Activated naive CD4-positive, alpha-beta T cell treated with anti-CD3 and anti-CD28 coated beads, Interleukin-2, amount 10 ng/mL, durations not matched to agents 5 hours and 36 hours (primary cell): Measurements from ENCODE around the gene SCAMP5. TPM values are rescaled to one million over a fixed set of nuclear protein-coding genes. Genes with fewer than 3 reads are reported as not detected.

Experiments
- total RNA-seq, 2 experiments: library from RNA; stranded (reverse); gene quantifications; one replicate each; pipeline ENCODE4 v1.2.3, GENCODE V29; 2021

Gene SCAMP5
- total RNA-seq, result under 1 TPM; 0.23 to 0.24 TPM

GRCh38 chr15:74995182-74995778 is at the start of gene SCAMP5:
Gene SCAMP5, plus strand, starts transcription at chr15:74995563. Its CDS starts 16,277 bp downstream, at chr15:75011840.

GRCh38 chr15:74956648-74957475 is 38.5 kb upstream of the SCAMP5 start, which contains the start of gene RPP25:
Gene RPP25, minus strand, starts transcription at chr15:74956772. Its CDS starts 189 bp downstream, at chr15:74956583.

GRCh38 chr15:75023181-75023871 is 28.0 kb downstream of the SCAMP5 start, which contains the start of gene PPCDC:
Gene PPCDC, plus strand, starts transcription at chr15:75023590. Its CDS starts 4,729 bp downstream, at chr15:75028319.

Other genes starting within 250 kb of the SCAMP5 start
- not detected for gene CYP1A2, start 246.7 kb upstream of the SCAMP5 start, total RNA-seq
- gene CSK, start 213.5 kb upstream of the SCAMP5 start, total RNA-seq, result 100 to 1,000 TPM; 313 to 324 TPM
- under 1 TPM; 0.38 to 0.67 TPM for gene LMAN1L, start 182.7 kb upstream of the SCAMP5 start, total RNA-seq
- gene CPLX3, start 168.9 kb upstream of the SCAMP5 start, total RNA-seq, result under 1 TPM in 1 of 2 experiments, not detected in 1; 0.12 TPM
- gene ULK3, start 152.4 kb upstream of the SCAMP5 start, total RNA-seq, result 10 to 100 TPM; 67.0 to 71.4 TPM
- 100 to 1,000 TPM; 106 to 111 TPM for gene SCAMP2, start 122.2 kb upstream of the SCAMP5 start, total RNA-seq
- gene MPI, start 105.5 kb upstream of the SCAMP5 start, total RNA-seq, result 10 to 100 TPM; 94.1 to 99.3 TPM
- gene FAM219B, start 88.7 kb upstream of the SCAMP5 start, total RNA-seq, result 10 to 100 TPM; 83.6 to 89.5 TPM
- 100 to 1,000 TPM; 209 to 216 TPM for gene COX5A, start 57.5 kb upstream of the SCAMP5 start, total RNA-seq
- gene RPP25, start 38.8 kb upstream of the SCAMP5 start, total RNA-seq, result 1 to 10 TPM; 5.5 to 5.7 TPM
- gene PPCDC, start 28.0 kb downstream of the SCAMP5 start, total RNA-seq, result 10 to 100 TPM; 16.2 to 16.8 TPM
- gene C15orf39, start 206.3 kb downstream of the SCAMP5 start, total RNA-seq, result 10 to 100 TPM; 43.0 to 47.1 TPM